Left ventricle myocardium superior (tissue), 1 donor: ENCODE measurements around the gene DMBT1. TPM values are rescaled to one million over a fixed set of nuclear protein-coding genes. Genes with fewer than 3 reads are reported as not detected.

Source experiments
- ATAC-seq: fragments of 200-7000 bp; cut with Tn5 transposase; one replicate; pipeline ENCODE4 v1.9.1; 2020; ENCODE audit warnings: mild to moderate bottlenecking, moderate library complexity
- DNase-seq: peaks from one replicate; pipeline ENCODE4 v3.0.0-alpha.2; 2020
- intact Hi-C: fragments of 100-400 bp; cut with micrococcal nuclease; formaldehyde crosslinking; loops from one replicate; pipeline ENCODE4 v1.11.0; 2022
- total RNA-seq: library from RNA; stranded (reverse); fragmentation: NEBNext Ultra II Directional; extraction: Animal tissue kit (Norgen Biotek cat#: 25700); gene quantifications from one replicate; pipeline ENCODE4 v1.2.1, GENCODE V29; 2021
- donor health status: DM: no; HTN: yes; CAD: no; lungs with severe emphysema.

Gene DMBT1
- total RNA-seq, 1 donor from 2014 or later = 0.05 TPM

DNA sequence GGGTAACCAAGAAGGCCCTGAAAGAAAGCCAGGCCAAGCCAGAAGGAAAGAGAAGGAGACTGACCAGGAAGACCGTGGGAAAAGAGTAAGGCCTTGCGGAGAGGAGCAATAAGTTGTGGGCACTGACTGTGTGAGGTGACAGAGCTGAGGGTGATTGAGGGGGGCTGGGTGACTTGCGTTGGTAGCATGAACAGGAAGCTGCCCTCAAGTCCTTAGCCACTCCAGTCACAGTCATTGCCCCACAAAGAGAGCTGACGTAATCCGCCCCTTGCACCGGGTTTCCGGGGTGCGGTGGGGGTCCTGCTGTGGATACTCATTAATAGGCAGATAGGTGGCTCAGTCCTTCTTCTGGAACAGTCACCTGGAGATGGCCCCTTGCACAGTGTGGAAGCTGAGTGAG, 16.1 kb upstream of the DMBT1 start:
- DNase-seq (no peak), ATAC-seq (no peak)
- intact Hi-C loops = no loop called here

GRCh38 chr10:122546242-122546641, 14.3 kb upstream of the DMBT1 start:
- ATAC-seq (no peak), DNase-seq (no peak)
- intact Hi-C loops = no loop called here

DNA sequence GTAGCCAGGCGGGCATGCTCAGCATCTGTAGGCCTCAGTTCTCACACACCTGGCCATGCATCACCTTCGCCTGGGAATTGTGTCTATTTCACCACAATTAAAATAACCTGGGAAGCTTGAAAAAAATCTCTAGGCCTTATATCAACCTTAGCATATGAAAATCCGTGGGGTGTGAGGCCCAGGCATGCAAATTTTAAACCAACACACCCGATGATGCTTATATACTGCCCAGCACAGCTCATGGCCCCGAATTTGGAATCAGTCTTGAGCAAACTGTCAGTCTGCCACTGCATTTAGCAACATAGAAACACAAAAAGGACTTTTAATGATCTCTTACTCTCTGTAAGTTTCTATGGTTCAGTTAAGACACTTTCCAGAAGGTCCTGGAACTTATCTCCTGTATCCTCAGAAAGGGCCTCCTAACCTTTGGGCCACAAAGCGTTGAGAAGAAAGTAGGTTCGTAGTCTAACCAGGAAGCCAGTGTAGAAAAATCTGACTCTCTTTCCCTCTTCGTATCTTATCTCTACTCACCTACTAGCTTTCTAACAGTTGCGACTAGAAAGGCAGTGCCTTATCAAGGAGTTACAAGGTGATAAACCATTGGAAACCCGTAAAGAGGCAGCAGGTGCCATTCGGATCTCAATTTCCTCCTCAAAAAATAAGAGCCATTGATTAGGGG, 12.0 kb upstream of the DMBT1 start:
- DNase-seq (no peak), ATAC-seq (no peak)
- intact Hi-C loops = no loop called here

DNA sequence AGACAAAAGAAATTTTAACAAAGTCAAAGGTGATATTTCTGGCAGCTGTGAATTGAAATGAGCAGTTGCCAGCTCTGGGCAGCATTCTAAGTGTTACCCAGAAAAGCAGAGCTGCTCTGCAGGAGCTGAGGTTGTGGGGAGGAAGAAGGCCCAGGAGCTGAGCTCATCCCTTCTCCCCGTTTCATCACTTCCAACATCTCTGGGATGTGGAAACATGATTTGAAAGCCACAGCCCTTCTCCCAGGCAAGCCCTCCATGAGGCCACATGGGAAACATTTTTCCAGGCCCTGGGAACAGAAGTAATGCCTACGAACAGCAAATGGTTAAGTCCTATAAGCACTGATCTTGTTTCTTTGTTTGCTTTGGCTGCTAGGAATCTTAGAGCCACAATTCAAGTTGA, 10.9 kb upstream of the DMBT1 start:
- DNase-seq = no peak
- intact Hi-C loops = no loop called here
- ATAC-seq = no peak

GRCh38 chr10:122550427-122550826, 10.1 kb upstream of the DMBT1 start:
- intact Hi-C loops = no loop called here
- no peak for ATAC-seq
- no peak for DNase-seq

GRCh38 chr10:122550983-122551382, 9.6 kb upstream of the DMBT1 start:
- no peak for DNase-seq
- ATAC-seq = peak; percentile 64
- intact Hi-C loops = no loop called here

DNA sequence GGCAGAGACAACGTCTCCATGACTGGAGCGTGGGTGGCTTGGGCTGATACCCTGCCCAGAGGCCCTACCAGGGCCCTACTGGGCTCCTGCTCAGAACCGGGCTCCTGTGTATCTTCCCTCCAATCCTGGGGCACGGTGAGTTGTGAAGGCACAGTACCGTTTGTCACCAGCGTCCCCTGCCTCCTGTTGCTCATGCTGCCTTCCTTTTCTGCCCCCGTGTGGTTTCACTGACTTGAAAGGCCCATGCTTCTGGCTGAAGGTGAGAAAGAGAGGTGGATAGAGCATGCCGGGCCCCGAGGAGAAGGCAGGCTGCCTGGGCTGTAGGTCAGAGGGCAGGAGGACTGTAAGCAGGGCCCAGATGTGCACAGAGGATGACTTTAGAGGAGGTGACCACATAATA, 9.1 kb upstream of the DMBT1 start:
- peak; percentile 39 for DNase-seq
- intact Hi-C loops = no loop called here
- ATAC-seq = peak; percentile 84

DNA sequence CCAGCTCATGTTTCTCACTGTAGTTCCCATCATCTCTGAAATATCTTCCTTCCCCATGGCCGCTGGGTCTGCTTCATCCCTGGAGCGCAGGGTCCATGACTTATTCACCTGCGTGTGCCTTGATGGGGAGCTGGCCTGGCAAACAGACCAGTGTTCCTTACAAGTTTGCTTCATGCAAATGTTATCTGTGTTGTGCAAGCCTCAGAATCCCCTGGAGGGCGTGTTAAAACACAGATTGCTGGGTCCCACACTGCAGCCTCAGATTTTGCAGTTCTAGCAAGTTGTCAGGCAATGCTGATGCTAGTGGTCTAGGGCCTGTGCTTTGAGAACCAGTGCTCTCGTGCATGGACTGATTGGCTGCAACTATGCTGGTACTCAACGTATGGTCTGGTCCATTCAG, 7.2 kb upstream of the DMBT1 start:
- ATAC-seq = no peak
- intact Hi-C loops = no loop called here

DNA sequence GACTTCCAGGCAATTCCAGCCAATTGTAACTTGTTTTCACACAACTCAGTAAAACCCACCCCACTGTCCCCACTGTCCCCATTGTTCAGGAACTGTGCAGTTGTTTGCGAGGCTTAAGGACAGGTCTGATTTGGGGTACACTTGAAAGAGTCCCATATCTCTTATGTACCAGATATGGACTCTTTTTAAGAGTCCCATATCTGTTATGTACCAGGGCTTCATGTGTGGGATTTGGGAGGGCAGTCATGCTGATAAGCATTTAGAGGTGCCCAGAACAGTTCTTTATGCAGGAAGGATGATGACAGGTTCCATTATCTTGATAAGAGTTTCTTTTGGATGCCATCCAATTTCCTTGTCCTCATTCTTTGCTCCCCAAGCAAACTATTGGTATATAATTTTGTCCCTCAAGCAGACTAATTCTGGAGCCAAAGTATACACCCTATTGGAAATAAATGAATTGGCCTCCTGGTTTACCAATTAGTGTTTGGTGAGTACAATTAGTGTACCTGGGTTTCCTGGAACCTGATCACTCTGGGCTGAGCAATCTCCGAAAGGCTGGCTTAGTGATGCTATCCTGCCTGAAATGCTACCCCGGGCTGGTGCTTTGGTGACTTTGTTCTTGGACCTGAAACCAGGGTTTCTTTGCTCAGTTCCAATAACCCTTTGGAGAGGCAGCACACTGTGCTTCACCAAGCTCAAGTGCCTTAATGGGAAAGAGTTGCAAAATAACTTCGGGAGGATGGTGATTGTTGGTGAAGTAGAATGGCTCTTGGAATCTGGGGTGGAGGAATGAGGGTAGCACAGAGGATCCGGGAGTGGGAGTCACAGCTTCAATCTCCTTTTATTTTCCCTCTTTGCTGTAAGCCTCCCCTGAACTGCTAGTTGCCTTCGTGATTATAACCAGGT, 6.2 kb upstream of the DMBT1 start:
- ATAC-seq (no peak), DNase-seq (no peak)
- intact Hi-C loops = no loop called here

More for the DNA sequence above, 7.2 kb upstream of the DMBT1 start:
- DNase-seq = no peak

DNA sequence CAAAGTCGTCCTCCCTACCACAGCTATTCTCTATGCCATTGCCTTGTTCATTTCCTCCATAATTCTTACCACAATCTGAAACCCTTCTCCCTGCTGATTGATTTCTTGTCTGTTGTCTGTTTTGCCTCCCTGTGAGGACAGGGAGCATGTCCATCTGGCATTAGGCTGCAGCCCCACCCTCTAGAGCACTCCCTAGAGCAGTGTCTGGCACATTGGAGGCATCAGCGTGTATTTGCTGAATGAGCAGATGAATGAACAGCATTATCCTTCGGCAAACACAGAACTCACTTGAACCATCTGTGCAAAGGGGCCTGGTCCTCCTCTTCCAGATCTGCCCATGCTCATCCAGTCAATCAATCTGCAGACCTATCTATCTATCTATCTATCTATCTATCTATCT, 5.1 kb upstream of the DMBT1 start:
- DNase-seq (no peak), ATAC-seq (no peak)
- intact Hi-C loops = no loop called here

- ATAC-seq (no peak), DNase-seq (no peak)
- intact Hi-C loops = no loop called here
Measured at GRCh38 chr10:122557516-122557915, 3.0 kb upstream of the DMBT1 start.

DNA sequence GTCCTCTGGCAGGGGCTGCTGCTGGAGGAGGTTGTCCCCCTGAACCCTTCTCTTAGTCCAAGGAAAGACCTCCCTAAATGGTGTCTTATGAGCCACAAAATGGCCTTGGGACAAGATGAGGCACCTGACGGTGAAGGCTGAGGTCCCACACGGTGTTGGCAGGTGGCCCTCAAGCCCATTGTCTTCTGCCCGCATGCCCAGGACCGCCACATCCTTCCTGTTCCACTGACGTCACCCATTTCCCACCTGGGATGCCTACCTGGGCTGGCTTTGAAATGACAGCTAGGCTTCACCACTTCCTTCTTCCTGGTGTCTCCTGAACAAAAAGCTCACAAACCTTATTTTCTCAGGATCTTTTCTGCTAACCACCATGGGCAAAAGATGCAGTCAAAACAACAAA, 2.1 kb upstream of the DMBT1 start:
- intact Hi-C loops = no loop called here
- DNase-seq (no peak), ATAC-seq (no peak)

DNA sequence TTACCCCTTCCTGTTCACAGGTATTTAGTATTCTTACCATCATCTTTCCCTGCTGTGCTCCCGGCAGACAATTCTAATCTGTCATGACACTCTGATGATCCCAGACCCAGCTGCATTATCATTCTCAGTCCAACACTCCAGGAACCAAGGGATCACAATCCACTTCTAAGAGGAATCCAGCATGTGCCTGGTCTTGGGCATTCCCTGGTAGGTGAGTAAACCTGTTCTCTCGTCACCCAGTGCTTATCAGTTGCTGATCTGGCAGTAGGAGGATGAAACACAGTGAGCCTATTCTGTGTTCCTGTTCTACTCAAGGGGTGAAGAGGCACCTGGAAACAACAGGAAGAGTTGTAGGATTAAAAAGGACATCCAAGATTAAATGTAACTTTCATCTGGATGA, 1.3 kb upstream of the DMBT1 start:
- no peak for DNase-seq
- no peak for ATAC-seq
- intact Hi-C loops = no loop called here

DNA sequence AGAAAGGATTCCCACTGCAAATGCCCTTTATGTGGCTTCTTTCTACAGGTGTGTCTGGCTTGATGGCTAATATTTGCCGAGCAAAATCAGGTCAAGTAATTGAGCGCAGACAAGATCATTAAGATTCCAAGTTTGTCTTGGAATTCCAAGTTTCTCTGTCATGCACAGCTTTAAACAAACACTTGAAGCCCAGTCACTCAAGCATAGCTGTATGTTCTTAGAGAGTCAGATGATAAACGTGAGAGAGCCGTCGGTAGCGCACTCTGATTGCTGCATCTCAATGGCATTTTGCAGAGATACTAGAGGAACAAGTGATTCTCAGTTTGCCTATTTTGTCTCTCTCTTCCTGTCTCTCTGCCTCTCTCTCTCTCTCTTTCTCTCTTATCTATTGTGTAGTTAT, 658 bp downstream of the DMBT1 start:
- ATAC-seq (no peak), DNase-seq (no peak)
- intact Hi-C loops = loop anchor here (10.0 kb wide), 1 partner anchor 266 kb away; no protein-coding TSS in a partner anchor

DNA sequence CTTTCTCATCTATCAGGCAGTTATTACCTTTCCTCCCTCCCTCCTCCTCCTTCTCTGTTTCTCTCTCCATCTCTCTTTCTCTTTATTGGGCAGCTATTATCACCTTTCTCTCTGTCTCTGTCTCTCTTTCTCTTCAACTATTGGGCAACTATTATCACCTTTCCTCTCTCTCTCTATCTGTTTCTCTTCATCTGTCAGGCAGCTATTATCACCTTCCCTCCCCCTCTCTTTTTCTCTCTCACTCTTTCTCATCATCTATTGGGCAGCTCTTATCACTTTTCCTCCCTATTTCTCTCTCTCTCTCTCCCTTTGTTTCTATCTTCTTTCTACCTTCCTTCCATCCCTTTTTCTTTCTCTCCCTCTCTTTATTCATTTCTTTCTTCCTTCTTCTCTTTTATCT, 1.2 kb downstream of the DMBT1 start:
- ATAC-seq = no peak
- DNase-seq = no peak
- intact Hi-C loops = loop anchor here (10.0 kb wide), 1 partner anchor 267 kb away; no protein-coding TSS in a partner anchor

- ATAC-seq (no peak), DNase-seq (no peak)
- intact Hi-C loops = loop anchor here (5.0 to 10.0 kb wide), 2 partner anchors 128 to 270 kb away; no protein-coding TSS in a partner anchor
Measured at GRCh38 chr10:122564980-122565379, 4.4 kb downstream of the DMBT1 start.

GRCh38 chr10:122565766-122566206, 5.2 kb downstream of the DMBT1 start:
- ATAC-seq (peak; percentile 74), DNase-seq (peak; percentile 85)

DNA sequence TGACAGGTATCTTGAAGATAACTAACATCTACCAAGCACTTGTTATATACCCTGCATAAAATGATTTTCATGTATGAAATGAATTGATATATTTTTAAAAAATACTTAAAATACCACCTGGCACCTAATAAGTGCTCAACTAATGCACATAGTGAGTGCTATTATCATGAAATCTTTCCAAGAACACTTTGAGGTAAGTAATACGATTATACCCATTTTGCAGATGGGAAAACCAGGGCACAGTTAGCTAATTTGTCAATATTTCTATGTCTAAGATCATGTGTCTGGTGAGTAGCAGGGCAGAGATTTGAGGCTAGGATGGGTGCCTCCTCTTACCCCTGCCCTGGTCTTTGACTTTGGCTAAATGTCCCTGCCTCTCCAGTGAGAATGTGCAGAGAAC, 6.1 kb downstream of the DMBT1 start:
- intact Hi-C loops = loop anchor here (5.0 to 10.0 kb wide), 2 partner anchors 129 to 272 kb away; no protein-coding TSS in a partner anchor
- no peak for ATAC-seq
- no peak for DNase-seq

More at GRCh38 chr10:122565766-122566206, 5.2 kb downstream of the DMBT1 start:
- intact Hi-C loops = loop anchor here (5.0 to 10.0 kb wide), 2 partner anchors 128 to 271 kb away; no protein-coding TSS in a partner anchor

- DNase-seq (peak; percentile 47), ATAC-seq (peak; percentile 60)
- intact Hi-C loops = loop anchor here (5.0 to 10.0 kb wide), 2 partner anchors 130 to 272 kb away; no protein-coding TSS in a partner anchor
Measured at GRCh38 chr10:122567056-122567660, 6.6 kb downstream of the DMBT1 start.

GRCh38 chr10:122568551-122568950, 8.0 kb downstream of the DMBT1 start:
- DNase-seq = no peak
- intact Hi-C loops = loop anchor here (5.0 to 10.0 kb wide), 2 partner anchors 131 to 274 kb away; no protein-coding TSS in a partner anchor
- ATAC-seq = no peak
